NCI-H2171 treated with DMSO at 0.1 percent for 48 hours (cell line): ENCODE results near the gene CACNG6.
"Not testable (repeated sequence)": the region's sequence is repeated elsewhere in the genome, so short reads cannot be mapped to it uniquely, and the experiment has no call there.

Source experiments
- DNase-seq: peaks from one replicate; lab custom pipeline; 2025; lab: John Stamatoyannopoulos, UW

CACNG6 gene

GRCh38 chr19:54002495-54003315 lies 11.3 kb downstream of the CACNG6 start:
- DNase-seq, result no peak

GRCh38 chr19:54009440-54009839 lies 18.0 kb downstream of the CACNG6 start:
- no peak for DNase-seq

GRCh38 chr19:54010474-54010873 lies 19.0 kb downstream of the CACNG6 start:
- no peak for DNase-seq

DNA sequence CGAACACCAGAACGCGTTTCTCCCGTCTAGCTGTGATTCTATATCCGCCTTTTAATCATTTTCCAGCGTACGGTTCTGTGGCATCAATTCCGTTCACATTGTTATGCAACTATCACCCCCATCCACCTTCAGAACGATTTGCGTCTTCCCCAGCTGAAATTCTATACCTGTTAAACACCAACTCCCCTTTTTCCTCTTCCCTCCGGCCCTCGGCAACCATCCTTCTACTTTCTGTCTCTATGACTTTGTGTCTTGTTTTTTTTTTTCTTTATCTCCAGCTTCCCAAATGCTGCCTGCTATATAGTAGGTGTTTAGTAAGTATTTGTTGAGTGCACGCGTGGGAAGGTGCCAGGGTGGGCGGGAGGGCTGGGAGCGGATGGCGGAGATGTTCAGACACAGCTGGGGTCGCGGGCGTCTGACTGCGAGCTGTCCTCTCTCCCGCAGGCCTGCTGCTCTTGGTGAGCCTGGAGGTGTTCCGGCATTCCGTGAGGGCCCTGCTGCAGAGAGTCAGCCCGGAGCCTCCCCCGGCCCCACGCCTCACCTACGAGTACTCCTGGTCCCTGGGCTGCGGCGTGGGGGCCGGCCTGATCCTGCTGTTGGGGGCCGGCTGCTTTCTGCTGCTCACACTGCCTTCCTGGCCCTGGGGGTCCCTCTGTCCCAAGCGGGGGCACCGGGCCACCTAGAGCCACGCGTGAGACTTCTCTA lies 20.2 kb downstream of the CACNG6 start:
- no peak for DNase-seq

- no peak for DNase-seq
Observed at GRCh38 chr19:54013866-54014265, 22.4 kb downstream of the CACNG6 start.

GRCh38 chr19:54014920-54015560 lies 23.6 kb downstream of the CACNG6 start:
- DNase-seq, result peak; percentile 72

DNA sequence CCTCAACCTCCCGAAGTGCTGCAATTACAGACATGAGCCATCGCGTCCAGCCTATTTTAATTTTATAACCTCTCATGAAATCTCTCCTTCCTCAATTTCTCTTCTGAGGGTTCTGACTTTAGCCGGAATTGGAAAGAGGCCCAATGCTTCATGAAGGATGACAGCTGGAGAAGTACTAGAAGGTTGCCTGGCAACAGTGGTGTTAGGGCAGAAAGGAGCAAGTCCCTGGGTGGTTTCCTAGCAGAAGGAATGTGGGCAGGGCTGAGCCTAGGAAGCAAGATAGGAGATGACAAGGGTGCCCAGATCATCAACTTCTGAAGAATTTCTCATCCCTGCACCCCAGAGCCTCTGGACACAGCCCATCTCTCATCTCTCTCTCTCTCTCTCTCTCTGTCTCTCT lies 25.8 kb downstream of the CACNG6 start:
- DNase-seq, result no peak

GRCh38 chr19:54021363-54021762 lies 29.9 kb downstream of the CACNG6 start:
- DNase-seq, result no peak

- no peak for DNase-seq
Observed at GRCh38 chr19:54021932-54022331, 30.5 kb downstream of the CACNG6 start.

DNA sequence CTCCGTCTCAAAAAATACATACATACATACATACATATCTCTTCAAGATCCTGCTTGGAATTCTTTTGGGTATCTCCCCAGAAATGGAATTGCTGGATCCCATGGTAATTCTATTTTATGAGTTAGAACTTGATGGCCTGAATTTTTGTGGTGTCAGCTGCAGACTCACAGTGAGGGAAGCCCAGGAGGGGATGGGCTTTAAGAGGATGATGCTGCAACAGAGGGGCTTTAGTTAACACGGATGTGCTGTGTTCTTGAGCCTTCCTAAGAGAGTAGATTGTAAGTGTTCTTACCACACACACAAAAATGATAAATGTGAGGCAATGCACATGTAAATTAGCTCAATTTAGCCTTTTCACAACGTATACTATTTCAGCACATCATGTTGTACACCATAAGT lies 31.8 kb downstream of the CACNG6 start:
- DNase-seq, result no peak

- DNase-seq, result no peak
Observed at GRCh38 chr19:54024660-54025059, 33.2 kb downstream of the CACNG6 start.

- DNase-seq, result no peak
Observed at GRCh38 chr19:54026656-54027055, 35.2 kb downstream of the CACNG6 start.

DNA sequence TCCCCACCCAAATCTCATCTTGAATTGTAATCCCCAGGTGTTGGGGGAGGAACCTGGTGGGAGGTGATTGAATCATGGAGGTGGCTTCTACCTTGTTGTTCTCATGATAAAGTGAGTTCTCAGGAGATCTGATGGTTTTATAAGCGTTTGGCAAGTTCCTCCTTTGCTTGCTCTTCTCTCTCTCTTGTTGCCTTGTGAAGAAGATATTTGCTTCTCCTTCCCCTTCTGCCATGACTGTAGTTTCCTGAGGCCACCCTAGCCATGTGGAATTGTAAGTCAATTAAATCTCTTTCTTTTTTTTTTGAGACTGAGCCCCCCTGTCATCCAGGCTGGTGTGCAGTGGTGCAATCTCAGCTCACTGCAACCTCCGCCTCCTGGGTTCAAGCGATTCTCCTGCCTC lies 37.9 kb downstream of the CACNG6 start:
- DNase-seq, result no peak

DNA sequence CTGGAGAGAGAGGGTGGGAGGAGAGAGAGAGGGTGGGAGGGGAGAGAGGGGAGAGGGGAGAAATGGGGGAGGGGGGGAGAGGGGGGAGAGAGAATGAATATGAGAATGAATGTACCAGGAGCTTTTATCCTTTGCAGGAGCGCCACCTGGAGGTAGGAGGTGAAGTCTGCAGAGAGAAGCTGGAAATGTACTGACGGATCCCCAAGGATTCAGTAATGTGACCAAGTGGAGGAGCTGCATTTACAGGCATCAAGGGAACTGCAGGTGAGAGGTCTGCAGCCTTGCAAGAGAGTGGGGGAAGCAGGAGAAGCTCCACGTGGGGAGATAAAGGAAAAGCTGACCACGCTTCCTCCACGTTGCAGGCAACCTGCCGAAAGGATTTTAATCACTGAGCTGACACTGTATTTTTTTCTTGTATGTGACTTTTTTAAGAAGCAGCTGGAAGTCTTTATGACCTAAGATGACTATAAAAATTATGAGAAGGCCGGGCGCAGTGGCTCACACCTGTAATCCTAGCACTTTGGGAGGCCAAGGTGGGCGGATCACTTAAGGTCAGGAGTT lies 38.6 kb downstream of the CACNG6 start:
- DNase-seq, result peak; percentile 42

GRCh38 chr19:54030895-54031586 lies 39.6 kb downstream of the CACNG6 start:
- no peak for DNase-seq

DNA sequence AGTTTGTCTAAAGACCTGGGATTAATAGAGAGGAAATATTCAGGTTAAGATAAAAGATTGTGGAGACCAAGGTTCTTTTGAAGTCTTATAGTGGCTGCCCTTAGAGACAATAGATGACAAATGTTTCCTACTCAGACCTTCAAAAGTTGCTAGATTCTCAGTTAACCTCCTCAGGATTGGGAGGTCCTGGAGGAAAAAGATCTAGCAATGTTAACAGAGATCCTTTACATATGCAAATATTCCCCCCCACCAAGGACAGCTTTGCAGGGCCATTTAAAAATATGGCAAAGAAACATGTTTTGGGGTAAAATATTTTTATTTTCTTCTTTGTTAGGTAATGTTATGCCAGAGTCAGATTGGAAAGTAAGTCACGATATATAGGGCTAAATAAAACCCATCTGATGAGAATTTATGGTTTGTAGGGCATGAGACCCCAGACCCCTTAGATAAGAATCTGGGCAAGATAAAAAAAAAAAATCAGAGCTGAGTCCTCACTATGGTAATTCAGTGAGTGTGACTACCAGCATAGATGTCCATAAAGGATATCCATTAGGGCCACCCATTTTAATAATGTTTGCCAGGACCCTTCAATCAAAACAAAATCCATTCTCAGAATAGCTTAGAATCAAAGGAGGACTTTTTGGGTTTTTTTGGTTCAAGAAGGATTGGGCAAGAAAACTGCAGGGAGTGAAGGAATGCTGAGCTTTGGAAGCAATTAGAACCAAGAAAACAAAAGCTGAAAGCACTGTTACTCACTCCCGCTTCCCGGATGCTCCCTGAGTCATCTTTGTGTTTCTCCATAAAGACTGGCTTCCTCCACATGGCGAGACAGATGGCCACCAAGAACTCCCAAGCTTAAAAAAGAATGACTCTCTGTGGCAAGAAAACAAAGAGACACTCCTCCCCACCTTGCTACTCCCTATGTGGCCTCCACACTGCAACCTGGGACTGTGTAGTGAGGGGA lies 44.1 kb downstream of the CACNG6 start:
- DNase-seq, result peak; percentile 7

- not testable (repeated sequence) for DNase-seq
Observed at GRCh38 chr19:54036542-54036941, 45.1 kb downstream of the CACNG6 start.

DNA sequence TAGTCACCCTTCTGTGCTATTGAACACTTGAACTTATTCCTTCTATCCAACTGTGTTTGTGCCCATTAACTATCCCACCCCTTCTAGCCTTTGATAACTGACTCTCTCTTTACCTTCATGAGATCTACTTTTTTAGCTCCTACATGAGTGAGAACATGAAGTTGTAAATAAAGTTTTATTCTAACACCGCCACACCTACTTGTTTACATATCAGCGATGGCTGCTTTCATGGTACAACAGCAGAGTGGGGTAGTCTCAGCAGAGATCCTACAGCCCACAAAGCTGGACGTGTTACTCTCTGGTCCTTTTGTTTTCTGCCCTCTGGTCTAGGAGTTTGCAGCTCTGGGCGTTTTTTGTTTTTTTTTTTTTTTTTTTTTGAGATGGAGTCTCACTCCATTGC lies 48.6 kb downstream of the CACNG6 start:
- no peak for DNase-seq

DNA sequence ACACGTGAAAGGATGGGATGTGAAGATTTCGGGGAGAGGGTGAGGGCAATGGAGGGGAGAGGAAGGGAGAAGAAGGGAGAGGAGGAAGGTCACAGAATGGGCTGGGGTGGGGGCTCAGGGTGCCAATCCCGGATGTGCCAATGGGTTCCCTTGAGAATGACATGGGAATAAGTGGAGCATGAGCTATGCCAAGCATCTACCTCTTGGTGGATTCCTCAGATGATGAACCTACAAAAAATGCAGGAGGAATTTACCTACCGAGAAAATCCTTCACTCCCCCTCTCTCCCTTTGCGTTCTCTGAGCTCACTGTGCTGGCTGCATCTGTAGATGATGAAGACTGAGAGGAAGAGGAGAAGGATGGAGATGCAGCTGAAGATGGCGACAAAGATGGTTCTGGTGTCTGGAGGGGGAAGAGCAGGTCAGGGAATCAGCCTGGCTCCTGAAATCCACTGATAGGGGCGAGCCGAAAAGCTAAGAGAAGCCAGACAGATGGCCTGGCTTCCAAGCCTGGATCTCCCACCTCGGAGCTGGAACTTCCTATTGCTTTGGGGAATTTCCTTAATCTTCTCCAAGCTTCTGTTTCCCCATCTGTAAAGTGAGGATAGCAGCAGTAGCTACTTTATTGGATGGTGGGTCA lies 50.7 kb downstream of the CACNG6 start:
- DNase-seq, result no peak

DNA sequence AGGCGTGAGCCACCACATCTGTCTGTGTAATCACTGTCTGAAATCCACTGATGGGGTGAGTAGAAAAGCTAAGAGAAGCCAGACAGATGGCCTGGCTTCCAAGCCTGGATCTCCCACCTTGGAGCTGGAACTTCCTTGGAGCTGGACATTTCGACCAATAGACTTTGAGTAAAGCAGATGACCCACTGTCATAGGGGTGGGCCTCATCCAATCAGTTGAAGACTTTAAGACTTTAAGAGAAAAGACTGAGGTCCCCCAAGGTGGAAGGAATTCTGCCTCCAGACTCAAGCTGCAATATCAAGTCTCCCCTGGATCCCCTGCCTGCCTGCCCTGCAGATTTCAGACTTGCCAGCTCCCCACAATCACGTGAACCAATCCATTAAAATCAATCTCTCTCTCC lies 51.6 kb downstream of the CACNG6 start:
- DNase-seq, result no peak
